K562 (cell line): ENCODE results near the gene CCDC194. TPM values are rescaled to one million over a fixed set of nuclear protein-coding genes. Genes with fewer than 3 reads are reported as not detected.

Source experiments
- CBX2 ChIP-seq: fragments of 200-600 bp; sonication (generic); IDR thresholded peaks from one replicate; pipeline ENCODE4 v1.6.1; 2012; ENCODE audit warnings: mild to moderate bottlenecking, low read length, inconsistent platforms; ENCODE audit not compliant: insufficient read depth, poor library complexity, severe bottlenecking
- DDX20 ChIP-seq: fragments of 450-650 bp; IDR thresholded peaks from 2 replicates; pipeline ENCODE4 v1.6.1; 2016; ENCODE audit warnings: missing genetic modification characterization, low read depth, mild to moderate bottlenecking, missing compliant biosample characterization, moderate library complexity
- ILF3 ChIP-seq: fragments of 450-650 bp; IDR thresholded peaks from 2 replicates; pipeline ENCODE4 v1.6.1; 2018; ENCODE audit warnings: antibody characterized with exemption, mild to moderate bottlenecking, moderate library complexity, borderline replicate concordance
- PHF20 ChIP-seq: fragments of 450-650 bp; IDR thresholded peaks from 2 replicates; pipeline ENCODE4 v1.6.1; 2018; ENCODE audit not compliant: partially characterized antibody
- U2AF2 ChIP-seq: fragments of 200-400 bp; formaldehyde crosslinking; optimal IDR thresholded peaks from 2 replicates; pipeline ENCODE3; 2017; ENCODE audit warnings: low read depth, mild to moderate bottlenecking, low read length
- ZNF165 ChIP-seq: fragments of 250-450 bp; sonication (Bioruptor Pico); IDR thresholded peaks from 2 replicates; pipeline ENCODE4 v1.4.0; 2020; ENCODE audit warnings: borderline replicate concordance
- ZNF695 ChIP-seq: fragments of 450-650 bp; formaldehyde crosslinking; IDR thresholded peaks from 2 replicates; pipeline ENCODE4 v1.4.0; 2020; ENCODE audit warnings: mild to moderate bottlenecking, moderate library complexity
- polyA plus RNA-seq, 8 experiments: library from polyadenylated mRNA; depleted of rRNA in 4 of 8; stranded (reverse) in 5 of 8; unstranded in 3 of 8; fragments of >200 nt; fragmentation: Nextera tagmentation in 2 of 8; fragmentation: Illumina TruSeq in 1 of 8; extraction: Ambion mirVana in 2 of 8; extraction: Trizol in 1 of 8; gene quantifications; 2 replicates each; pipeline versions ENCODE4 v1.2.1 to v1.2.3, GENCODE V29; 2011 to 2014; ENCODE audit warnings: inconsistent platforms in 1 of 8, missing spikeins in 1 of 8
- total RNA-seq, 7 experiments: library from RNA; depleted of rRNA in 6 of 7; stranded (reverse); fragments of >200 nt in 6 of 7; fragmentation: Illumina TruSeq in 2 of 7; extraction: Trizol in 2 of 7; gene quantifications; 2 replicates each; pipeline versions ENCODE4 v1.2.1 to v1.2.3, GENCODE V29; 2011 to 2021; ENCODE audit warnings: low replicate concordance in 1 of 7
- TF ChIP-seq, protein P1 (sequence below): fragments of 450-650 bp; IDR thresholded peaks from 2 replicates; pipeline ENCODE4 v1.7.1; 2018; ENCODE audit warnings: mild to moderate bottlenecking, low read depth; ENCODE audit not compliant: partially characterized antibody
- TF ChIP-seq, protein P2 (sequence below): fragments of 200-600 bp; sonication (generic); IDR thresholded peaks from one replicate; pipeline ENCODE4 v1.6.1; 2012; ENCODE audit warnings: mild to moderate bottlenecking, low read depth, low read length, inconsistent platforms
- TF ChIP-seq, protein P3 (sequence below): fragments of 450-650 bp; IDR thresholded peaks from 2 replicates; pipeline ENCODE4 v1.6.1; 2016
- TF ChIP-seq, protein P4 (sequence below): fragments of 450-650 bp; IDR thresholded peaks from 2 replicates; pipeline ENCODE4 v1.6.1; 2016; ENCODE audit warnings: low read depth, mild to moderate bottlenecking, moderate library complexity

Gene CCDC194
- total and polyA plus RNA-seq, 9 of the 15 experiments (the other 6 are each of a cell fraction or from before 2014, with no cell fraction given), result 0.13 to 1.3 (median 0.39) TPM; not detected in 3

DNA sequence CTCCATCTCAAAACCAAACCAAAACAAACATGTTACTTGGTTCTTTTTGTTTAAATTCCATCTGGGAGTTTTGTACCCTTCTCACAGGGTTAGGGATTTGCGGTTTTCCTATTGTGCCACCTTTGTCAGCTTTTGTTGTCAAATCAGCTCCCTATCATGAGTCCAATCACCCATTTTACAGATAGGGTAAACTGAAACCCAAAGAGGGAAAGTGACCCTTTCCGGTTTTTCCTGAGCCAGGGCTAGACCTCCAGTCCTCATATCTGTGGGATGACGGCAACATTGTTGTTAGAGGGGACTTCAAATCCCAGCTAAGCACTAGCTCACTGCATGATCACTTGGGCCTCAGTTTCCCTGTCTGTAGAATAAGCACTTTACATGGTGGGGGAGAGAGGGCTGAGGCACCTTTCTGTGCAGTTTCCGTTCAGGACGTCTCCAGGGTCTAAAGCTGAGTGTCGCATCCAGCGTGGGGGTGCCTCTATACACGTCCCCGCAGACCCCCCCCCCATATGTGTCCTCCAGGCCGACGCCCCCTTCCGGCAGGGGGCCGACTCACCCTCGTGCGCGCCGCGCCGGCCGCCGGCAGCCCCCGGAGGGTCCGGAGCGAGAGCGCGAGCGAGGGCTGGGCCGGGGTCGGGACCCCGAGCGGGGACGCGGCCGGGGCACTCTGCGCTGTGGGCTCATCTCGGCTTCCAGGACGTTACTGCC, 3.9 kb downstream of the CCDC194 start (continued):
- TF ChIP-seq ZNF695 (CRISPR knock-in tag), result no peak
- TF ChIP-seq, protein P1, sequence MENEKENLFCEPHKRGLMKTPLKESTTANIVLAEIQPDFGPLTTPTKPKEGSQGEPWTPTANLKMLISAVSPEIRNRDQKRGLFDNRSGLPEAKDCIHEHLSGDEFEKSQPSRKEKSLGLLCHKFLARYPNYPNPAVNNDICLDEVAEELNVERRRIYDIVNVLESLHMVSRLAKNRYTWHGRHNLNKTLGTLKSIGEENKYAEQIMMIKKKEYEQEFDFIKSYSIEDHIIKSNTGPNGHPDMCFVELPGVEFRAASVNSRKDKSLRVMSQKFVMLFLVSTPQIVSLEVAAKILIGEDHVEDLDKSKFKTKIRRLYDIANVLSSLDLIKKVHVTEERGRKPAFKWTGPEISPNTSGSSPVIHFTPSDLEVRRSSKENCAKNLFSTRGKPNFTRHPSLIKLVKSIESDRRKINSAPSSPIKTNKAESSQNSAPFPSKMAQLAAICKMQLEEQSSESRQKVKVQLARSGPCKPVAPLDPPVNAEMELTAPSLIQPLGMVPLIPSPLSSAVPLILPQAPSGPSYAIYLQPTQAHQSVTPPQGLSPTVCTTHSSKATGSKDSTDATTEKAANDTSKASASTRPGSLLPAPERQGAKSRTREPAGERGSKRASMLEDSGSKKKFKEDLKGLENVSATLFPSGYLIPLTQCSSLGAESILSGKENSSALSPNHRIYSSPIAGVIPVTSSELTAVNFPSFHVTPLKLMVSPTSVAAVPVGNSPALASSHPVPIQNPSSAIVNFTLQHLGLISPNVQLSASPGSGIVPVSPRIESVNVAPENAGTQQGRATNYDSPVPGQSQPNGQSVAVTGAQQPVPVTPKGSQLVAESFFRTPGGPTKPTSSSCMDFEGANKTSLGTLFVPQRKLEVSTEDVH, result no peak
- no peak for TF ChIP-seq ILF3
- TF ChIP-seq, protein P2, sequence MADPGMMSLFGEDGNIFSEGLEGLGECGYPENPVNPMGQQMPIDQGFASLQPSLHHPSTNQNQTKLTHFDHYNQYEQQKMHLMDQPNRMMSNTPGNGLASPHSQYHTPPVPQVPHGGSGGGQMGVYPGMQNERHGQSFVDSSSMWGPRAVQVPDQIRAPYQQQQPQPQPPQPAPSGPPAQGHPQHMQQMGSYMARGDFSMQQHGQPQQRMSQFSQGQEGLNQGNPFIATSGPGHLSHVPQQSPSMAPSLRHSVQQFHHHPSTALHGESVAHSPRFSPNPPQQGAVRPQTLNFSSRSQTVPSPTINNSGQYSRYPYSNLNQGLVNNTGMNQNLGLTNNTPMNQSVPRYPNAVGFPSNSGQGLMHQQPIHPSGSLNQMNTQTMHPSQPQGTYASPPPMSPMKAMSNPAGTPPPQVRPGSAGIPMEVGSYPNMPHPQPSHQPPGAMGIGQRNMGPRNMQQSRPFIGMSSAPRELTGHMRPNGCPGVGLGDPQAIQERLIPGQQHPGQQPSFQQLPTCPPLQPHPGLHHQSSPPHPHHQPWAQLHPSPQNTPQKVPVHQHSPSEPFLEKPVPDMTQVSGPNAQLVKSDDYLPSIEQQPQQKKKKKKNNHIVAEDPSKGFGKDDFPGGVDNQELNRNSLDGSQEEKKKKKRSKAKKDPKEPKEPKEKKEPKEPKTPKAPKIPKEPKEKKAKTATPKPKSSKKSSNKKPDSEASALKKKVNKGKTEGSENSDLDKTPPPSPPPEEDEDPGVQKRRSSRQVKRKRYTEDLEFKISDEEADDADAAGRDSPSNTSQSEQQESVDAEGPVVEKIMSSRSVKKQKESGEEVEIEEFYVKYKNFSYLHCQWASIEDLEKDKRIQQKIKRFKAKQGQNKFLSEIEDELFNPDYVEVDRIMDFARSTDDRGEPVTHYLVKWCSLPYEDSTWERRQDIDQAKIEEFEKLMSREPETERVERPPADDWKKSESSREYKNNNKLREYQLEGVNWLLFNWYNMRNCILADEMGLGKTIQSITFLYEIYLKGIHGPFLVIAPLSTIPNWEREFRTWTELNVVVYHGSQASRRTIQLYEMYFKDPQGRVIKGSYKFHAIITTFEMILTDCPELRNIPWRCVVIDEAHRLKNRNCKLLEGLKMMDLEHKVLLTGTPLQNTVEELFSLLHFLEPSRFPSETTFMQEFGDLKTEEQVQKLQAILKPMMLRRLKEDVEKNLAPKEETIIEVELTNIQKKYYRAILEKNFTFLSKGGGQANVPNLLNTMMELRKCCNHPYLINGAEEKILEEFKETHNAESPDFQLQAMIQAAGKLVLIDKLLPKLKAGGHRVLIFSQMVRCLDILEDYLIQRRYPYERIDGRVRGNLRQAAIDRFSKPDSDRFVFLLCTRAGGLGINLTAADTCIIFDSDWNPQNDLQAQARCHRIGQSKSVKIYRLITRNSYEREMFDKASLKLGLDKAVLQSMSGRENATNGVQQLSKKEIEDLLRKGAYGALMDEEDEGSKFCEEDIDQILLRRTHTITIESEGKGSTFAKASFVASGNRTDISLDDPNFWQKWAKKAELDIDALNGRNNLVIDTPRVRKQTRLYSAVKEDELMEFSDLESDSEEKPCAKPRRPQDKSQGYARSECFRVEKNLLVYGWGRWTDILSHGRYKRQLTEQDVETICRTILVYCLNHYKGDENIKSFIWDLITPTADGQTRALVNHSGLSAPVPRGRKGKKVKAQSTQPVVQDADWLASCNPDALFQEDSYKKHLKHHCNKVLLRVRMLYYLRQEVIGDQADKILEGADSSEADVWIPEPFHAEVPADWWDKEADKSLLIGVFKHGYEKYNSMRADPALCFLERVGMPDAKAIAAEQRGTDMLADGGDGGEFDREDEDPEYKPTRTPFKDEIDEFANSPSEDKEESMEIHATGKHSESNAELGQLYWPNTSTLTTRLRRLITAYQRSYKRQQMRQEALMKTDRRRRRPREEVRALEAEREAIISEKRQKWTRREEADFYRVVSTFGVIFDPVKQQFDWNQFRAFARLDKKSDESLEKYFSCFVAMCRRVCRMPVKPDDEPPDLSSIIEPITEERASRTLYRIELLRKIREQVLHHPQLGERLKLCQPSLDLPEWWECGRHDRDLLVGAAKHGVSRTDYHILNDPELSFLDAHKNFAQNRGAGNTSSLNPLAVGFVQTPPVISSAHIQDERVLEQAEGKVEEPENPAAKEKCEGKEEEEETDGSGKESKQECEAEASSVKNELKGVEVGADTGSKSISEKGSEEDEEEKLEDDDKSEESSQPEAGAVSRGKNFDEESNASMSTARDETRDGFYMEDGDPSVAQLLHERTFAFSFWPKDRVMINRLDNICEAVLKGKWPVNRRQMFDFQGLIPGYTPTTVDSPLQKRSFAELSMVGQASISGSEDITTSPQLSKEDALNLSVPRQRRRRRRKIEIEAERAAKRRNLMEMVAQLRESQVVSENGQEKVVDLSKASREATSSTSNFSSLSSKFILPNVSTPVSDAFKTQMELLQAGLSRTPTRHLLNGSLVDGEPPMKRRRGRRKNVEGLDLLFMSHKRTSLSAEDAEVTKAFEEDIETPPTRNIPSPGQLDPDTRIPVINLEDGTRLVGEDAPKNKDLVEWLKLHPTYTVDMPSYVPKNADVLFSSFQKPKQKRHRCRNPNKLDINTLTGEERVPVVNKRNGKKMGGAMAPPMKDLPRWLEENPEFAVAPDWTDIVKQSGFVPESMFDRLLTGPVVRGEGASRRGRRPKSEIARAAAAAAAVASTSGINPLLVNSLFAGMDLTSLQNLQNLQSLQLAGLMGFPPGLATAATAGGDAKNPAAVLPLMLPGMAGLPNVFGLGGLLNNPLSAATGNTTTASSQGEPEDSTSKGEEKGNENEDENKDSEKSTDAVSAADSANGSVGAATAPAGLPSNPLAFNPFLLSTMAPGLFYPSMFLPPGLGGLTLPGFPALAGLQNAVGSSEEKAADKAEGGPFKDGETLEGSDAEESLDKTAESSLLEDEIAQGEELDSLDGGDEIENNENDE, result no peak
- no peak for TF ChIP-seq ZNF165 (CRISPR knock-in tag)
- no peak for TF ChIP-seq CBX2
- TF ChIP-seq, protein P3, sequence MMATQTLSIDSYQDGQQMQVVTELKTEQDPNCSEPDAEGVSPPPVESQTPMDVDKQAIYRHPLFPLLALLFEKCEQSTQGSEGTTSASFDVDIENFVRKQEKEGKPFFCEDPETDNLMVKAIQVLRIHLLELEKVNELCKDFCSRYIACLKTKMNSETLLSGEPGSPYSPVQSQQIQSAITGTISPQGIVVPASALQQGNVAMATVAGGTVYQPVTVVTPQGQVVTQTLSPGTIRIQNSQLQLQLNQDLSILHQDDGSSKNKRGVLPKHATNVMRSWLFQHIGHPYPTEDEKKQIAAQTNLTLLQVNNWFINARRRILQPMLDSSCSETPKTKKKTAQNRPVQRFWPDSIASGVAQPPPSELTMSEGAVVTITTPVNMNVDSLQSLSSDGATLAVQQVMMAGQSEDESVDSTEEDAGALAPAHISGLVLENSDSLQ, result no peak
- TF ChIP-seq DDX20 (tag), result no peak
- TF ChIP-seq, protein P4, sequence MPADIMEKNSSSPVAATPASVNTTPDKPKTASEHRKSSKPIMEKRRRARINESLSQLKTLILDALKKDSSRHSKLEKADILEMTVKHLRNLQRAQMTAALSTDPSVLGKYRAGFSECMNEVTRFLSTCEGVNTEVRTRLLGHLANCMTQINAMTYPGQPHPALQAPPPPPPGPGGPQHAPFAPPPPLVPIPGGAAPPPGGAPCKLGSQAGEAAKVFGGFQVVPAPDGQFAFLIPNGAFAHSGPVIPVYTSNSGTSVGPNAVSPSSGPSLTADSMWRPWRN, result no peak
- TF ChIP-seq PHF20, result peak; percentile 55
- no peak for TF ChIP-seq U2AF2
